HK-2 (cell line): Measurements from ENCODE around the gene CCDC106.

ENCODE experiments used
- DNase-seq: peaks from one replicate; pipeline ENCODE4 v3.0.0-alpha.2; 2018; ENCODE audit not compliant: unreplicated experiment

Gene CCDC106

GRCh38 chr19:55696301-55697068 is 48.5 kb downstream of the CCDC106 start:
- DNase-seq, result no peak

DNA sequence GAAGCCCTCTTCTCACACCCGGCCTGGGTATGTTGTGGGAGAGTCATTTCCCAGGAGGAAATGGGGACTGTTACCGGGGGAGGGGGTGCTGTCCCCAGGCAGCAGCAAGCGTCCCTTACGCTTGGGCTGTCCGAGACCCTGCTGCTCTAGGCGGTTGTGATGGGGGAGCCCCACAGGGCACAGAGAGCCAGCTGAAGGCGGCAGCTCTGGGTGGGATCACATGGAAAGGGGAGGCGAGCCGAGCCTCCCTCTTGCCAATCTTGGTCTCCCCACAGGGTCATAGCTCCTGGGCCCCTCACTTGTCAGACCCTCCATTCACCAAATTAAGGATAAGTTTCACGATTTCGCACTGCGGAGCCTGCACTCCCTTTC is 49.0 kb downstream of the CCDC106 start:
- DNase-seq, result no peak

DNA sequence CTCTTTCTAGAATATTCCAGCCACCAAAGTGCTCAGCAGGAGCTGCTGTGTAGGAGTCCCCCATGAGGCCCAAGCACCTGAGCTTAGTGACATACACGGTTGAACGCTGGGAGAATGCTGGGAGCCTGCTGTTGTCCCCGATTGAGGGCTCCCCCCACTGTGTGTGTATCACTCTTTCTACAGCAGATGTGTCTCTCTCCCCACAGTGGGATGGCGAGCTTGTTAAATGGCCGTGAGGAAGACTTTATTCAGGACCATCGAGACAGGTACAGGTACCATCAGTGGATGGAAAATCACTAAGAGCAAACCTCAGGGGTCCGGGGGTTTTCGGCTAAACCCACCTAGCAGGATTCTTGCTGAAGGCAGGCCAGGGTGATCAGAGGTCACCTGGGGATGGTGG is 49.7 kb downstream of the CCDC106 start:
- no peak for DNase-seq

GRCh38 chr19:55698256-55698655 is 50.2 kb downstream of the CCDC106 start:
- no peak for DNase-seq

GRCh38 chr19:55699221-55699620 is 51.2 kb downstream of the CCDC106 start:
- DNase-seq, result no peak

- DNase-seq, result no peak
Measured at GRCh38 chr19:55700813-55701212, 52.8 kb downstream of the CCDC106 start.

GRCh38 chr19:55702131-55702627 is 54.2 kb downstream of the CCDC106 start:
- DNase-seq, result no peak
